Measurements from ENCODE around the gene PTMA. TPM values are rescaled to one million over a fixed set of nuclear protein-coding genes. Genes with fewer than 3 reads are reported as not detected.

Gene PTMA
- total and polyA plus RNA-seq, 2 of the 4 experiments (the other 2 are of a cell fraction), result 380 to 742 TPM

- intact Hi-C loops (cut with micrococcal nuclease) (loop anchor here (1.0 kb wide), 1 partner anchor 29 kb away; no protein-coding TSS in a partner anchor), in situ Hi-C loops (cut with MboI; ENCODE audit: low sequenced_read_pairs) (no loop called here), dilution Hi-C loops (cut with HindIII; ENCODE audit: low sequenced_read_pairs, unreplicated experiment) (no loop called here)
- no peak overlapping the region for H2BK15ac ChIP-seq (ENCODE audit: low read depth, low read length)
- peaks cover 9% of the 10 kb centered on the region for H3K4me1 ChIP-seq (ENCODE audit: control insufficient read depth, insufficient read depth, low read length)
- H3K23ac ChIP-seq (ENCODE audit: low read depth, low read length), result peak overlapping the region; percentile 36; the same call in 1 of the 2 replicates
- peak overlapping the region; percentile 30; the same call in 1 of the 2 replicates for H3K56ac ChIP-seq (ENCODE audit: extremely low read depth, insufficient read depth, low read length)
- H3K4me2 ChIP-seq (ENCODE audit: low read depth, low read length), result peak overlapping the region; percentile 40
- H2BK20ac ChIP-seq (ENCODE audit: low read depth, low read length), result no peak overlapping the region
- H4K8ac ChIP-seq (ENCODE audit: low read depth in 2 of 2, low read length in 2 of 2), result peak overlapping the region; percentile 83 to 97
- H2AK9ac ChIP-seq (replicated peaks; ENCODE audit: low read depth, low read length, poor library complexity), result peak overlapping the region; percentile 90
- peak overlapping the region; percentile 92 for H2AFZ ChIP-seq (replicated peaks; ENCODE audit: low read length, poor library complexity)
- H4K5ac ChIP-seq (ENCODE audit: low read depth, low read length), result peak overlapping the region; percentile 85
- H4K20me1 ChIP-seq (ENCODE audit: insufficient read depth, low read length), result no peaks in the 10 kb centered on the region
- 0 out of 2 replicates have a peak overlapping the region, but pooled peaks have one; percentile 38 for H2BK120ac ChIP-seq (ENCODE audit: low read depth, low read length)
- H3K4ac ChIP-seq (ENCODE audit: low read depth, low read length), result peak overlapping the region; percentile 76
- H3K9ac ChIP-seq (ENCODE audit: low read depth, low read length), result peak overlapping the region; percentile 41
- H4K91ac ChIP-seq (ENCODE audit: insufficient read depth, low read depth, low read length), result peak overlapping the region; percentile 71
- TF ChIP-seq FOS (IDR thresholded peaks at IDR 0.05; ENCODE audit: low read depth, low read length) (no peak), ELK1 (IDR thresholded peaks at IDR 0.05; ENCODE audit: borderline replicate concordance, low read depth, low read length) (no peak), SMC3 (IDR thresholded peaks at IDR 0.05; ENCODE audit: low read depth, low read length) (no peak), MAZ (IDR thresholded peaks at IDR 0.05; ENCODE audit: borderline replicate concordance, low read depth, low read length) (no peak), CTCF (conservative IDR thresholded peaks at IDR 0.05; ENCODE audit: low read depth, low read length) (no peak), MAFK (IDR thresholded peaks at IDR 0.05; ENCODE audit: low read depth, low read length) (no peak), BHLHE40 (IDR thresholded peaks at IDR 0.05; ENCODE audit: low read depth, low read length) (no peak), RCOR1 (IDR thresholded peaks at IDR 0.05; ENCODE audit: insufficient replicate concordance, low read length) (no peak), RFX5 (IDR thresholded peaks at IDR 0.05; ENCODE audit: low read depth, low read length) (no peak), CHD1 (IDR thresholded peaks at IDR 0.05; ENCODE audit: low read depth, low read length) (no peak), POLR2A (IDR thresholded peaks at IDR 0.05; ENCODE audit: low read depth, low read length) (no peak), RAD21 (IDR thresholded peaks at IDR 0.05; ENCODE audit: low read length) (no peak), NFE2L2 (IDR thresholded peaks at IDR 0.05; ENCODE audit: low read depth, low read length) (no peak), USF2 (IDR thresholded peaks at IDR 0.05; ENCODE audit: low read depth, low read length) (no peak), CEBPB (IDR thresholded peaks at IDR 0.05; ENCODE audit: low read depth, low read length) (no peak)
- H3K4me3 ChIP-seq (ENCODE audit: insufficient read depth, low read depth, low read length), result peak overlapping the region; percentile 14; the same call in 1 of the 2 replicates
- CTCF ChIA-PET, result no interaction called here
- no TSS peak for BruUV-seq (replicated peaks)
- H3K36me3 ChIP-seq (ENCODE audit: control insufficient read depth, insufficient read depth, low read length), result no peaks in the 10 kb centered on the region
- H3K9me1 ChIP-seq (ENCODE audit: insufficient read depth, low read length), result peaks cover 8% of the 10 kb centered on the region; the same call in 1 of the 2 replicates
- peaks cover 2% of the 10 kb centered on the region; the same call in 1 of the 2 replicates for H3K9me3 ChIP-seq (ENCODE audit: control insufficient read depth, insufficient read depth, low read length)
- H3K18ac ChIP-seq (ENCODE audit: low read depth, low read length), result peak overlapping the region; percentile 53
- POLR2A ChIA-PET (ENCODE audit: unreplicated experiment), result no interaction called here
- no peak for ATAC-seq (ENCODE audit: low read depth)
- peak overlapping the region; percentile 61; the same call in 1 of the 2 replicates for H2AK5ac ChIP-seq (ENCODE audit: low read depth, low read length)
- H3K14ac ChIP-seq (replicated peaks; ENCODE audit: low read depth, low read length), result peak overlapping the region; percentile 79; the same call in 1 of the 2 replicates
- H3K27me3 ChIP-seq (ENCODE audit: control insufficient read depth, insufficient read depth, low read length), result no peaks in the 10 kb centered on the region
- H3K79me1 ChIP-seq (ENCODE audit: low read depth in 1 of 2, low read length in 2 of 2), result peaks cover 0 to 15% of the 10 kb centered on the region in 2 experiments; a peak in 2 of 4 replicates
- DNase-seq, result no peak
- H2BK5ac ChIP-seq (ENCODE audit: low read depth, low read length, poor library complexity, severe bottlenecking), result peak overlapping the region; percentile 48
- H3K27ac ChIP-seq (ENCODE audit: insufficient read depth, low read length), result peak overlapping the region; percentile 52
- WGBS, 2 experiments (ENCODE audit: extremely low coverage in 2 of 2, insufficient read length in 1 of 2), result 96% methylated on average over 4 of the region's 28 CpGs; no CpG with 5 or more reads in 1 of the 2 experiments
These were observed 46.8 kb upstream of the PTMA start for GRCh38 chr2:231661422-231662027.

Measured in IMR-90 (cell line).